ENCODE data around the gene MEGF11. TPM values are rescaled to one million over a fixed set of nuclear protein-coding genes. Genes with fewer than 3 reads are reported as not detected.

Gene MEGF11
- total RNA-seq, 2 donors from 2014 or later = not detected

DNA sequence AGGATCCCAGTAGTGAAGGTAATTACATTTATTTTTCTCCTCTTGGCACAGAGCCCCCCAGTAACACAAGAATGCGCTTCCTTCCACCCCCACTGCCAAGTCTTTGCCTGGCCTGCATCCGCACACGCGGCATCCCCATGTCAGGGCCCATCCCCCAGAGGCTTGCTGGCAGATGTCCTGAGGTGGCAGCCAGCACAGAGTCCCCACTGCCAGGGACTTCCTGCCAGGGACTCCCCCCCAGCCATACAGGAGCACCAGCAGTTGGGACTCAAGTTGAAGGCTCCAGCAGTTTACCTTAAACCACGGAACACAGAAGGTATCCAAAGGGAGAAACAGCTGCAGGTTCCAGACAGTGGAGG lies 41.0 kb downstream of the MEGF11 start:
- no peak overlapping the region for H3K27ac ChIP-seq
- TF ChIP-seq POLR2A (IDR thresholded peaks at IDR 0.05) = no peak
- TF ChIP-seq, protein P1, sequence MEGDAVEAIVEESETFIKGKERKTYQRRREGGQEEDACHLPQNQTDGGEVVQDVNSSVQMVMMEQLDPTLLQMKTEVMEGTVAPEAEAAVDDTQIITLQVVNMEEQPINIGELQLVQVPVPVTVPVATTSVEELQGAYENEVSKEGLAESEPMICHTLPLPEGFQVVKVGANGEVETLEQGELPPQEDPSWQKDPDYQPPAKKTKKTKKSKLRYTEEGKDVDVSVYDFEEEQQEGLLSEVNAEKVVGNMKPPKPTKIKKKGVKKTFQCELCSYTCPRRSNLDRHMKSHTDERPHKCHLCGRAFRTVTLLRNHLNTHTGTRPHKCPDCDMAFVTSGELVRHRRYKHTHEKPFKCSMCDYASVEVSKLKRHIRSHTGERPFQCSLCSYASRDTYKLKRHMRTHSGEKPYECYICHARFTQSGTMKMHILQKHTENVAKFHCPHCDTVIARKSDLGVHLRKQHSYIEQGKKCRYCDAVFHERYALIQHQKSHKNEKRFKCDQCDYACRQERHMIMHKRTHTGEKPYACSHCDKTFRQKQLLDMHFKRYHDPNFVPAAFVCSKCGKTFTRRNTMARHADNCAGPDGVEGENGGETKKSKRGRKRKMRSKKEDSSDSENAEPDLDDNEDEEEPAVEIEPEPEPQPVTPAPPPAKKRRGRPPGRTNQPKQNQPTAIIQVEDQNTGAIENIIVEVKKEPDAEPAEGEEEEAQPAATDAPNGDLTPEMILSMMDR (IDR thresholded peaks at IDR 0.05) = no peak
- H3K27me3 ChIP-seq = no peaks in the 10 kb centered on the region
- DNase-seq = no peak
- WGBS, 2 donors = 74 to 77% methylated on average over 5 of the region's 5 CpGs
- intact Hi-C loops (cut with DNase I) = no loop called here
- no peaks in the 10 kb centered on the region for H3K36me3 ChIP-seq (replicated peaks in 1 of 2; ENCODE audit: insufficient read depth in 1 of 2, low read depth in 2 of 2)
- H3K9me3 ChIP-seq = no peaks in the 10 kb centered on the region
- no peaks in the 10 kb centered on the region for H3K4me1 ChIP-seq
- no peak for ATAC-seq
- H3K4me3 ChIP-seq = no peak overlapping the region

DNA sequence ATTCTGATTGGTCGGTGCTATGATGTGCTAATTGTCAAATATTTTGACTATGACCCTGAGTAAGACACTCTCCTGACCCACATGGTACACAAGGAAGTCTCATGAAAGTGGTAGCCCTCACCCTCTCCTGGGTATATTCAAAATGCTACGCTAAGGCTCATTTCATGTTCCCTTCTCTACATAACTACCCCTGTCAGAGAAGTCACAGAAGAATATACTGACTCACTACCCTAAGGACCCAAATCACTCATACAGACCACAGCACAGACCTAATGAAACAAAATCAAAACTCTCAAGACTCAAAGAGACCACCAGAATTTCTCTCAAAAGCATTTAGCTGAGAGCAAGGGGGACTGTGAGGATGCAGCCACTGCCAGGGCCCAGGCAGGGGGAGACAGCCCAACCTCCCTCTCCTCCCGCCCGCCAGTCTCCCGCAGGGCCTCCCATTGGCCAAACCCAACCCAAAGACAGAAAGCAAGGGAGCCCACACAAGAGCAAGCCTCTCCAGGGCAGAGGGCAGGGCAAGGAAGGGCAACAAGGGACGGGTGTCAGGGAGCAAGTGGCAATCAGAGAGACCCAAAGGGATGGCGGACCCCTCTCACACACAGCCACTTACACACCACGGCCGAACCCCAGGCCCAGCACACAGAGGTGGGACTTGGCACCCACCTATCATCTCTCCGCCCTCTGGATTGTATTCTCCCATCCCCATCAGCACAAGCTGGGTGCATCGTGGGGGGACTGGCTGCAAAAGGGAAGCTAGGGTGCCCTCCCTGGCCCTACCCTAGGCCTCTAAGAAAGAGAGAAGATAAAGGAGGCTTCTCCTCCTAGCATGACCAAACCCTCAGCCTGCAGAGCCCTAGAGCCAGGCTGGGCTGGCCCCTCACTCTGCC lies 41.6 kb downstream of the MEGF11 start:
- Histone ChIP-seq H3K27ac (no peak overlapping the region), H3K4me3 (no peak overlapping the region), H3K9me3 (no peaks in the 10 kb centered on the region), H3K27me3 (no peaks in the 10 kb centered on the region), H3K4me1 (no peaks in the 10 kb centered on the region), H3K36me3 (replicated peaks in 1 of 2; ENCODE audit: insufficient read depth in 1 of 2, low read depth in 2 of 2) (no peaks in the 10 kb centered on the region)
- DNase-seq (no peak), ATAC-seq (no peak)
- 85 to 86% methylated on average over 4 to 11 of the region's 11 CpGs for WGBS, 2 donors
- TF ChIP-seq, protein P1 (IDR thresholded peaks at IDR 0.05) = no peak
- TF ChIP-seq POLR2A (IDR thresholded peaks at IDR 0.05) = no peak
- intact Hi-C loops (cut with DNase I) = no loop called here

DNA sequence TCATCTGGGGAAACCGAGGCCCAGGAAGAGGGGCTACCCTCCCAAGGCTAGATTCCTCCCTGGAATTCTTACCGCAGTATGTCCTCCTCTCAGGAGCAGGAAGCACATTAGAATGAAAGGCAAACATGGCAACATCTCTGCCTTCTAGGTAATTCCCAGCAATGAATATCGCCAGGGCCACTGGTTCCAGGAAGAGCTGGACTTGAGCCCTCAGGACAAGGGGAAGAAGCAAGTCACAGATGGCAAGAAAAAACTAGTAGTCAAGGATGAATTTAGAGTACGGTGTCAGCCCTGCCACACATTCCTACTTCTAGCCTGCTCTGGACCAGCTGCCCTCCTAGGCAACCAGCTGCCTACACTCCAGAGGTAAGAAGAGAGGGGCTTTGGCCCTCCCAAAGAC lies 42.9 kb downstream of the MEGF11 start:
- no peaks in the 10 kb centered on the region for H3K27me3 ChIP-seq
- WGBS, 2 donors = 77 to 95% methylated on average over 4 of the region's 4 CpGs
- intact Hi-C loops (cut with DNase I) = no loop called here

DNA sequence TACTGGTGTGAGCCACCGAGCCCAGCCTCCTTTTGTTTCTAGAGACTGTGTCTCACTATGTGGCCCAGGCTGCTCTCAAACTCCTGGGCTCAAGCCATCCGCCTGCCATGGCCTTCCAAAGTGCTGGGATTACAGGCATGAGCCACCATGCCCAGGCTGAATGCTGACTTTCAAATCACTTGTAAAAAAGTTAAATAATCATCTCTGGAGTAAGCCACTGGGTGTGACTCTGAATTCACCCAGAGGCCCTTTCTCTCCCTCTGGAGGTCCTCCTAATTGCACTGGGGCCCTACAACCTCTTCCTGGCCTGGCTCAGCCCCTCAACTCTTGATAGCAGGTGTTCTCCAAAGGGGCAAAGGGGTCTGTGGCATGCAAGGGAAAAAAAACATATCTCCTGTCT lies 54.8 kb downstream of the MEGF11 start:
- ATAC-seq (no peak), DNase-seq (no peak)
- TF ChIP-seq, protein P1 (IDR thresholded peaks at IDR 0.05) = no peak
- no peak for TF ChIP-seq POLR2A (IDR thresholded peaks at IDR 0.05)
- Histone ChIP-seq H3K36me3 (replicated peaks in 1 of 2; ENCODE audit: insufficient read depth in 1 of 2, low read depth in 2 of 2) (no peaks in the 10 kb centered on the region), H3K4me1 (no peaks in the 10 kb centered on the region), H3K27me3 (no peaks in the 10 kb centered on the region), H3K9me3 (no peaks in the 10 kb centered on the region), H3K27ac (no peak overlapping the region), H3K4me3 (no peak overlapping the region)
- WGBS, 2 donors = 77 to 87% methylated on average over 2 of the region's 2 CpGs
- intact Hi-C loops (cut with DNase I) = no loop called here

More for the DNA sequence above, 42.9 kb downstream of the MEGF11 start:
- H3K4me3 ChIP-seq = no peak overlapping the region
- no peaks in the 10 kb centered on the region for H3K9me3 ChIP-seq
- no peak for TF ChIP-seq POLR2A (IDR thresholded peaks at IDR 0.05)
- TF ChIP-seq, protein P1 (IDR thresholded peaks at IDR 0.05) = no peak
- ATAC-seq = no peak
- DNase-seq = no peak
- H3K36me3 ChIP-seq (replicated peaks in 1 of 2; ENCODE audit: insufficient read depth in 1 of 2, low read depth in 2 of 2) = no peaks in the 10 kb centered on the region
- H3K27ac ChIP-seq = no peak overlapping the region
- no peaks in the 10 kb centered on the region for H3K4me1 ChIP-seq

DNA sequence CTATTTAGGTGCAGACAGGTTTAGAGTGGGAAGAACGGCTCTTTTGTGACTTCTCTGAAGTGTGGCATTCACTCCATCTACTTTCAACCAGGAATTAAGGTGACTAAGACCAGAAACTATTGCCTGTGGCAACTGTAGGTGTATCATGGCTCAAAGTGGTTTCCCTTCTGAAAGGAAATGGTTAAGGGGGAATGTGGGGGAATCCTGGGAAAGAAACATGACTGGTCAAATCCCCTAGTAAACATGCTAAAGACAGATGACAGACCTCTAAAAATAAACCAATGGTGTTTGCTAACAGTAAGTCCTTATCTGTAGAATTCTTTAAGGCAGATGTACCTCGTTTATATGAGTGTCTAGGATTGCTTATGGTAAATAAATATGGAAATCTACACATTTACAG lies 56.9 kb downstream of the MEGF11 start:
- Histone ChIP-seq H3K36me3 (replicated peaks in 1 of 2; ENCODE audit: insufficient read depth in 1 of 2, low read depth in 2 of 2) (no peaks in the 10 kb centered on the region), H3K9me3 (no peaks in the 10 kb centered on the region), H3K4me1 (no peaks in the 10 kb centered on the region), H3K4me3 (no peak overlapping the region), H3K27me3 (no peaks in the 10 kb centered on the region), H3K27ac (no peak overlapping the region)
- ATAC-seq = no peak
- DNase-seq = no peak
- 20 to 29% methylated on average over 2 of the region's 2 CpGs for WGBS, 2 donors
- intact Hi-C loops (cut with DNase I) = no loop called here
- TF ChIP-seq, protein P1 (IDR thresholded peaks at IDR 0.05) = no peak
- no peak for TF ChIP-seq POLR2A (IDR thresholded peaks at IDR 0.05)
